NK-92 (cell line): ENCODE results near the gene MALT1.

Experiments
- DNase-seq: peaks from one replicate; lab custom pipeline; 2025; ENCODE audit not compliant: unreplicated experiment; lab: John Stamatoyannopoulos, UW

Gene MALT1

GRCh38 chr18:58687871-58688308 is 16.6 kb downstream of the MALT1 start:
- DNase-seq, result no peak

DNA sequence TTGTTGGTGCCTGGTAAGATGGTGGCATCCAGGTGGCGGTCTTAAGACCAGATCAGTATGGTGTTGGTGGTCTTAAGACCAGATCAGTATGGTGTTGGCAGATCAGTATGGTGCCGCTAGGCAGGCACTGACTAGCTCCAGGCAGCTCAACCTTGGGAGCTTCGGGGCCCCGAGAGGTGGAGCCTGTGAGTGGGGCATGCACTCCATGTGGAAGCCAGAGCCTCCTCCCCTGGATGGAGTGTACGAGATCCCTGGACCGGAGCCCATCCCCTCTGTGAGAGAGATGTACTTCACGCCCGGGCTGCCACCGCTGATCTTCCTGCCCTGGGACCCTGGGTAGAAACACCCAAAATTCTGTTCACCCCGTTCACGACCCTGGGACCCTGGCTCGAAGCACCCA is 19.0 kb downstream of the MALT1 start:
- no peak for DNase-seq

- no peak for DNase-seq
Measured at GRCh38 chr18:58691256-58691655, 20.0 kb downstream of the MALT1 start.

DNA sequence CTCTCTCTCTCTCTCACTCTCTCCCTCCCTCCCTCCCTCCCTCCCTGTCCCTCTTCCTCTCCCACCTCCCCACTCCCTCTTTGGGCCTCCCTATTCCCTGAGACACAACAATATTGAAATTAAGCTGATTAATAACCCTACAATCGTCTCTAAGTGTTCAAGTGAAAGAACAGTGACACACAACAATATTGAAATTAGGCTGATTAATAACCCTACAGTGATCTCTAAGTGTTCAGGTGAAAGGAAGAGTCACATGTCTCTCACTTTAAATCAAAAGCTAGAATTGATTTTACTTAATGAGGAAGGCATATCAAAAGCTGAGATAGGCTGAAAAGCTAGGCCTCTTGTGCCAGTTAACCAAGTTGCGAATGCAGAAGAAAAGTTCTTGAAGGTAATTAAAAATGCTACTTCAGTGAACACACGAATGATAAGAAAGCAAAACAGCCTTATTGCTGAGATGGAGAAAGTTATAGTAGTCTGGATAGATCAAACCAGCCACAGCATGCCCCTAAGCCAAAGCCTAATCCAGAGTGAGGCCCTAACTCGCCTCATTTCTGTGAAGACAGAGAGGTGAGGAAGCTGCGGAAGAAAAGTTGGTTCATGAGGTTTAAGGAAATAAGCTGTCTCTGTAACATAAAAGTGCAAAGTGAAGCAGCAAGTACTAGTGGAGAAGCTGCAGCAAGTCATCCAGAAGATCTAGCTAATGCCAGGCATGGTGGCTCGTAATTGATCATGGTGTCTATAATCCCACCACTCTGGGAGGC is 21.3 kb downstream of the MALT1 start:
- DNase-seq, result no peak

GRCh38 chr18:58694221-58694620 is 23.0 kb downstream of the MALT1 start:
- no peak for DNase-seq

DNA sequence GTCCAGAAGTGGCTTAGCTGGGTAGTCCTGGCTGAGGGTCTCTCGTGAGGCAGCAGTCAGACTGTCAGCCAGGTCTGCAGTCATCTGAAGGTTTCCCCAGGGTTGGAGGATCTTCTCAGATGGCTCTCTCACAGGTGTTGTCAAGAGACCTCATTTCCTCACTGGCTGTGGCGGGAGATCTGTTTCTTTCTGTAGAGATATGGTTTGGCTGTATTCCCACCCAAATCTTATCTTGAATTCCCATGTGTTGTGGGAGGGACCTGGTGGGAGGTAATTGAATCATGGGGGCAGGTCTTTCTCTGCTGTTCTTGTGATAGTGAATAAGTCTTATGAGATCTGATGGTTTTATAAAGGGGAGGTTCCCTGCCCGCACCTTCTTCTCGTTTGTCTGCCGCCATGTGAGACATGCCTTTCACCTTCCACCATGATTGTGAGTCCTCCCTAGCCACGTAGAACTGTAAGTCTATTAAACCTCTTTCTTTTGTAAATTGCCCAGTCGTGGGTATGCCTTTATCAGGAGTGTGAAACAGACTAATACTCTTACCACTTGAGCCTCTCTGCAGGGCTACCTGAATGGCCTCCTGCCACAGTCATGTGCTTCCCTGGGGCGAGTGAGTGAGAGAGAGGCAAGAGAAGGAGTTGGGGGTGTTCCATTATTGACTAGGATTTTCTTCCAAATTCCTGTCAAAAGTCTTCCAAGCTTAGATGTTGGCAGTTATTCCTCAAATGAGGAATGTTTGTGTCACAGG is 23.6 kb downstream of the MALT1 start:
- DNase-seq, result no peak

GRCh38 chr18:58695772-58696171 is 24.5 kb downstream of the MALT1 start:
- DNase-seq, result no peak

DNA sequence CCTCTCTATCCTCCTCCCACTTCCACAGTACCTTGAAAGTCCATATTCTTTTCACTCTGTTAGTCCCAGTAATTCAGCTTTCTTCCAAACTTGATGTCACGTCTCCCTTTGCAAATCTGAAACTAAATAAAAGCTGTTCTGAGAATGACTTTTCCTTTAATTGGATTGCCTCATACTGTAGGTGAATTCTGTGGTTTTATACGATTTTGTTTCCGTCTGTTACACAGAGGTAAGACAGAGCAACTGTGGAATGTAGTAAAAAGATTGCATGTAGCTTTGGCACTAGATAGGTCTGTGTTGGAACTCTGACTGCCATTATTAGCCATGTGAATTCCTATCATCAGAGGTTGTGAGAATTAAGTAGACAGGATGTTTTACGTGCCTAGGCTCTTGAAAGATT is 25.9 kb downstream of the MALT1 start:
- DNase-seq, result no peak

- no peak for DNase-seq
Measured at GRCh38 chr18:58698701-58699193, 27.5 kb downstream of the MALT1 start.

DNA sequence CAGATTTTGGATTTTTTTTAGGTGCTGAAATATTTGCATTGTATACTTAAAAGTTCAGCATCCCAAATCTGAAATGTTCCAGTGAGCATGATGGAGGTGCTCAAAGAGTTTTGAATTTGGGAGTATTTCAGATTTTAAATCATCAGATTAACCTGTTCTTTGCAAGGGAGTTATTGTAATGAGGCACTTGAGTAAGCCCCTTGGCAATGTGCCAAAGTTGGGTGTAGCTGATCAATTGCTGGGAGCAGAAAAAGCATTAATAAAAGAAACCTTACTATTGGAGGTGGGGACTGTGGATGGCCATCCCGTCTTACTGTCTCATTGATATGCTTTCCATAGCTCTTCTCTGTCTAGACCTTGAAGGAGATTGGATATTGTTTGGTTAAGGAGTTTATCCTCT is 28.3 kb downstream of the MALT1 start:
- no peak for DNase-seq

DNA sequence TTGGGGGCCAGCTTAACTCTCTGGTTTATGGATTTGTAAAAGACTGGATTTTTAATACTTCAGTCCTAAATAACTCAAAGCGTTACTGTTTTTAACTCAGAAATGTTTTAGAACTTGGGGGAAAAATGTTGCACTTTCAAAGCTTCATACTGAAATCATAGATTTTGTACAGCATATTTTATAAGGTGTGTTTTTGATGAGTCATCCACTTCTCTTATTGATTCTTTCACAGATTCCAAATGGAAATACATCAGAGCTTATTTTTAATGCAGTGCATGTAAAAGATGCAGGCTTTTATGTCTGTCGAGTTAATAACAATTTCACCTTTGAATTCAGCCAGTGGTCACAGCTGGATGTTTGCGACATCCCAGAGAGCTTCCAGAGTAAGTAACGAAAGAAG is 28.9 kb downstream of the MALT1 start:
- no peak for DNase-seq

DNA sequence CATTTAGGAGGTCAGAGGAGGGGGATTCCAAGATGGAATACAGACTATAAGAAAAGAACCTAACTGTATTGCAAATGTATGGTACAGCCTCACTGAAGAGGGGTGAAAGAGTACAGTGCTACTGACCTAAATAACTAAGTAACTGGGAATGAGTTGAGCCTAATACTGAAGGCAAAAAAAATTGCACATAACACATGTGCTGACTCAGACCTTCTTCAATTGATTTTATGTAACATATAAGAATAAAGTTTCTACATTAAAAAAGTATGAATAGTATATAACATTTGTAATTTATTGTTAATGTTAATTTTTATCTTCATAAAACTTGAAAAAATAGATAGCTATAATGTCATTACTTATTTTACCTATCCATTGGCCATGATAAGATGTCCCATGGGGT is 41.7 kb downstream of the MALT1 start:
- no peak for DNase-seq

GRCh38 chr18:58714259-58714658 is 43.0 kb downstream of the MALT1 start:
- no peak for DNase-seq

GRCh38 chr18:58714821-58715220 is 43.6 kb downstream of the MALT1 start:
- DNase-seq, result no peak

GRCh38 chr18:58715540-58715939 is 44.3 kb downstream of the MALT1 start:
- no peak for DNase-seq

DNA sequence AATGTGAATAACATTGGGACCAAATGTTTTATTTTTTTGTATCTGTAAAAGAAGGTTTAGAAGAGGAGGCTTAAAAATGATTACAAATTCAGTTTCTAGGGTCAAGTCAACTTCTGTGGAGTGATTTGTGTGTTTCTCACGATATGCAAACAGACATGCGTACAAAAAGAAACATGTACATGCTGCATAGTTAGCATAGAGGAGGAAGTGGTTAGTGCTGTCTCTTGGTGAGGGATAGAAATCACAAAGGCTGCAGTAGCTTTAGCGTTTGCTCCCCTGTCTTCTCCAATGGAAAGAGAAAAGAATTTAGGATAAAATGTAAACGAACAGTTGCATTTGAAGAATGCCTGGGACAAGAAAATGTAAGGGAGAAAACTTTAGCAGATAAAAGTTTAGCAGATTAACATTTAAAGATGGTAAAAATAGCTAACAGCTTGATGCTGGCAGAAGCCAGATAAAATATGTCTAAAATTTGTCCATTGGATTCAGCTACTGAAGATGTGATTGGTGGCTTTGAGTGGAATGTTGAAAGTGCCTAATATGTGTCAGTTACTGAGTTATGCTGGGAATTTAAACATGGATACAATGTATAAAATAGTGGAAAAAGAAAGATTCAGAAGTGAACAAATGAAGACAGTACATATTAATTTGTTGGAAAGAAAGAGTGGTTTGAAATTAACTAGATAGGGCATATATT is 44.9 kb downstream of the MALT1 start:
- DNase-seq, result no peak

- no peak for DNase-seq
Measured at GRCh38 chr18:58721566-58722239, 50.4 kb downstream of the MALT1 start.

DNA sequence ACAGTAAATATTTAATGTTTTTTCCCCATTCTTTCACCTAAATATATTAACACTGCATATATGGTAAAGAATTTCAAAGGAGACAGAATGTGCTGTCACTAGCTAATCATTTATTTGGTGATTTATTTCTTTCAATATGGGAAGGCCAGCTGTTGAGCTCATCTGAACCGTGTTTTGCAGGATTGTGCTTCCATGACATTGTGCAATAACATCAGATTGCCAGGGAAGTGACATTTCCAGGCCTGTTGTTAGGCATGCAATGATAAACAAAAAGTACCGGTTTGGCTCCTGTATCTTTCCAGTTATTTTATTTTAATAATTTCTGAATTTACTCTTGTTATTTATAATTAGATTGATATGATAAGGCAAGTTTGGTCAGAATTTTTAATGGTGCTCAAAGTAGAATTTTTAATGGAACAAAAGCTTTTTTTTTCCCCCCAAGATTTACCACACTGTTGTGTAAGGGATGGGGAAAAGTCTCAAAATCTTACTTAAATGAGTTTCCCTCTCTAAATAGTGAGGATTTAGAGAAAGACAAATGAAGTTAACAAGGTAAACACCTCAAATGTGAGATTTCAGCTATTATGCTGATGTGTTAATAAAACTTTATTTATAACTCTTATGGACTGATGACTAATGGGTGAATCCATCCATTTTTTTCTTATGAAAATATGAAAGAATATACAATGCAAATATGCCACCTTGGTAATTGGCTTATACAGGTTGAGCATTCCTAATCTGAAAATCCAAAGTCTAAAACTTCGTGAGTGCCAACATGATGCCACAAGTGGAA is 52.7 kb downstream of the MALT1 start:
- DNase-seq, result no peak

- DNase-seq, result no peak
Measured at GRCh38 chr18:58726671-58727070, 55.4 kb downstream of the MALT1 start.

GRCh38 chr18:58727776-58728500 is 56.7 kb downstream of the MALT1 start:
- no peak for DNase-seq
